HG03457 (cell line): ENCODE measurements around the gene CPZ.

Experiments used
- ATAC-seq: cut with Tn5 transposase; IDR thresholded peaks from one replicate; pipeline ENCODE4 v1.9.1; 2021; ENCODE audit warnings: moderate number of reproducible peaks; ENCODE audit not compliant: unreplicated experiment

The CPZ gene

DNA sequence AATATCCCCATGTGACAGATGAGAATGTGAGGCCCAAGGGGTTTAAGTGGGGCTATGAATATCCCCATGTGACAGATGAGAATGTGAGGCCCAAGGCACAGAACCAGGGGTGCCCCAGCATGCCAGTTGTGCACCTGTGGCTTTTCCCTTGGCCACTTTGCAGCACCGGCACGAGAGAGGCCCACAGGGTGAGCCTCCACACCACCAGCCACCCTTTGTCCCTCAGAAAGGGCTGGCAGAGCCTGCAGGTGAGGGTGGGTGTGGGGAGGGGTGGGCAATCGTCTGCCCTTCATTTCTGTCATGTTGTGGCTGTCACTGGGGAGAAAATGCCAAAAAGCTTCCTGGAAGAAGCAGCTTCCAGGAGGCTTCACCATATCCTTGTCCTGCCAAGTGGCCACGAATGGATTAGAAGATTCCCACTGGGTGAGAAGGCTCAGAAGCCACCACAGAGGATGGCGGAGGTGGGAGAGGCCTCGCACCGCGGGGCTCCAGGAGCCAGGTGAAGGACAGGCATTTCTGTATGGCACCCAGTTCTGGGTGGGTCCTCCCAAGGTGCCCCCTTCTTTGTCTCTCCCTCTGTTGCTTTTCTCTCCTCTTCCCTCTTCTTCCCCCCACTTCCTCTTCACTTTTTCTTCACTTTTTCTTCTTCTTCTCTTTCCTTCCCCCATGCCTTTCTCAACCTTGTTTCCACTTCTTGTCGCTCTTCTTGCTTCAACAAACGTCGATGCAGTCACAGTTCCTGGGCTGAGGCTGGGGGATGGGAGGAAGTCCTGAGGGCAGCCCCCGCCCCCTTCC, 12.8 kb upstream of the CPZ start:
- ATAC-seq: no peak

DNA sequence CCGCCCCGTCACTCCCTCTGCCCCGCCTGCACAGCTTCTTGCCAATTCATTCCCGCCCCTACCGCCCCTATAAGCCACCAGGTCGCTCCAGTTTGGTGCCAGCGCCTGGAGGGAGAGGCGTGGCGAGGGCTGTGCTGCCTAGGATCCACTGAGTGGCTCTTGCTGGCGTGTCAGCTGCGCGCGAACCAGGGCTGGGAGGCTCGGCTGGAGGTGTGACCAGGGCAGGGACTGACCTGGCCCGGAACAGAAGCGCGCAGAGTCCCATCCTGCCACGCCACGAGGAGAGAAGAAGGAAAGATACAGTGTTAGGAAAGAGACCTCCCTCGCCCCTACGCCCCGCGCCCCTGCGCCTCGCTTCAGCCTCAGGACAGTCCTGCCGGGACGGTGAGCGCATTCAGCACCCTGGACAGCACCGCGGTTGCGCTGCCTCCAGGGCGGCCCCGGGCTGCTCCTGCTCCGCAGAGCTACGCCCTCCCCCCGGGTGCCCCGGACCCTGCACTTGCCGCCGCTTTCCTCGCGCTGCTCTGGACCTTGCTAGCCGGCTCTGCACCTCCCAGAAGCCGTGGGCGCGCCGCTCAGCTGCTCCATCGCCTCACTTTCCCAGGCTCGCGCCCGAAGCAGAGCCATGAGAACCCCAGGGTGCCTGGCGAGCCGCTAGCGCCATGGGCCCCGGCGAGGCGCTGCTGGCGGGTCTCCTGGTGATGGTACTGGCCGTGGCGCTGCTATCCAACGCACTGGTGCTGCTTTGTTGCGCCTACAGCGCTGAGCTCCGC, 12.1 kb upstream of the CPZ start, which contains the start of gene GPR78:
TSS of gene GPR78 (plus strand) at position 72 of the 773 bp plus-strand sequence. CDS start at position 663, 591 bp downstream.
- ATAC-seq: no peak

- ATAC-seq: no peak
Observed at GRCh38 chr4:8581094-8581861, 11.3 kb upstream of the CPZ start.

- no peak for ATAC-seq
Observed at GRCh38 chr4:8582016-8582415, 10.5 kb upstream of the CPZ start.

DNA sequence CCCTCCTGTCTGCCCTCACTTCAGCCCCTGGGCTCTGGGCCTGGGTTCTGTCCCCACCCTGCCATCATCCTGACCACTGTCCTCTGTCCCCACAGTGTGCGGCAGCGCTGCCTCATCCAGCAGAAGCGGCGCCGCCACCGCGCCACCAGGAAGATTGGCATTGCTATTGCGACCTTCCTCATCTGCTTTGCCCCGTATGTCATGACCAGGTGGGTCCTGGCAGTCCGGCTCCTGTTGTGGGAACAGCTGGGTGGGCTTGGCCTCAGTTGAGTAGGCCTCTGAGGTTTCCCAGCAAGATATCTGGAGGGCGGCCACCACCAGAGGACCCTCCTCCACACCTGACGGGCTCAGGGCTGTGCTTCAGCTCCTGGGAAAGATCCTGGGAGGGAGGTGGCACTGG, 10.1 kb upstream of the CPZ start:
- ATAC-seq: no peak

DNA sequence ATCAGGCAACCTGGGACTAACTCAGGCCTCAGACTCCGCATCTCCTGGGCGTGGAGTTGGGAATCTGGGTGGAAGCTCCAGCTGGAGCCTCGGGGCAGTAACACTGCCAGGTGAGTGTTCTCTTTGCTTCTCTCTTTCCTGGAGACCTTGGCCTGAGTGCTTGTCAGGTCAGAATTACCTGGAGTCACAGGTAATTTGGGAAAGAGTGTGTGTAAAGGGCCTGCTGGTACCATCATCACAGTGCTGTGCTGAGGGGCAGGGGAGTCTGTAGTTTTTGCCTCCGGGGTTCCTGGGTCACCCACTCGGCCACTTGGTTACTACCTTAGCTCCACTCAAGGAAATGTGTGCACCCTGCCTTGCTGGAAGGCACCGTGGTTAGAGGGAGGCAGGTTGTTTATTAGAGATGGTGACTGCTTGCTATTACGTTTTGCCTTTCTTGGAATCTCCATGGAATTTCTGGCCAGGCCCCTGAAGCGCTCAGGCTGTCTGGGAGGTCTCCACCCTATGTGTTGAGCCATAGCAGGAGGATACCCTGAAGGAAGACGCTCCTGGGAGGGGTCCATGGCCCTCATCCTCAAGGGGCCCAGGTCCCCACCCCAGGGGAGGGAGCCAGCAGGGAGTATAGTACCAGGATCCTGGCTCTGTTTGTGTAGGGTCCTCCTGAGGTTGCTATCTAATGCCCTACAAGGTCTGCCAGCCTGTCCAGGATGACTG, 9.5 kb upstream of the CPZ start:
- no peak for ATAC-seq

DNA sequence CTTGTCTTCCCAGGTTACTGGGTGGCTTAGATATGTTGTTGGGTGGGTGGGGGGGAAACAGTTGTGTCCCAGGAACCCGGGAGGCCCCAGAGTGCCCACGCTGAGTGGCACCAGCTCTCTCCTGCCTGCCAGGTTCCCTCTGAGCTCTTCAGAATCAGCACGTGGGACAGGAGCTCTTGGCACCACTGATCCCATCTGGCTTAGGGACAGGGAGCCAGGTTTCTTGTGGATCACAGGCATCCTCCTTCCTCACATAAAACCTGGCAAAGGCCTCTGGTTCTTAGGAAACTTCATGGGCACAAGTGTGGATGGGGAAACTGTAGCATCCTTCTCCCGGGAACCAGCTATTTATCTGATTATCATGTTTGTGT, 8.9 kb upstream of the CPZ start:
- no peak for ATAC-seq

DNA sequence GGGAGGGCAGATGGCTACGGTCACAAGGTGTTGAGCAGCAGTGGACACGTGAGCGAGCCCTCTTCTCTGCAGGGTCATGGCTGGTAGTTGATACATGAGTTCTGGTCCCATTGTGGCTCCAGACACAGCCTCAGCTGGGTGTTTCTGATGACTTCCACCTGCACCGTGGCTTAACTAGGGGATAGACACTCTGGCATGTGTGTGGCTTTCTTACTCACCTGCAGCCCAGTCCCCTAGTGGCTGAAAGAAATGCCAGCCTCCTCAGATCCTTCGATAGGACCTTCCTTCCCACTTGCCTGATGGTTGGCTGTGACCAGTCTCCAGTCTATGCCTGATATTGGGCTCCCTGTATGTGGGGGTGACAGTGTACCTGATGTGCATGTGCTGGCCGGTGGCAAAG, 7.4 kb upstream of the CPZ start:
- ATAC-seq: no peak

DNA sequence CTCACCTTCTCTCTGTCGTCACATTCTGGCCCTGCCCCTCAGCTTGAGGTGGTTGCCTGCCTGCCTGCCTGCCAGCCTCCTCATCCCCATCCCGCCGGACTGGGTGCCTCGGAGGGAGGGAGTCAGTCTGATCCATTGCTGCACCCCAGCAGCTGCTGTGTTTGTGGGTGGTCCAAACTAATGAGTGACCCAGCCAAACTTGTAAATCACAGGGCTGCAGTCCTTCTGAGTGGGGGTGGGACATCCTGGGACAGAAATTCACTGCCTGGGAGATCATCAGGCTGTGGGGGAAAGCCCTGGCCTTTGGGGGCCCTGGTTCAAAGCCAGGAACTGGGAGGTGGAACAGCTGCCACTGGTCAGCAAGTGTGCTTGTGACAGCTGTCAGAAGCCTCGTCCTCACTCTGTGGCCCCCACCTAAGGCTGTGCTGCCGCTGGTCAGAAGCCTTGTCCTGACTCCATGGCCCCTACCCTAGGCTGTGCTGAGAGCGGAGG, 6.8 kb upstream of the CPZ start:
- ATAC-seq: no peak

DNA sequence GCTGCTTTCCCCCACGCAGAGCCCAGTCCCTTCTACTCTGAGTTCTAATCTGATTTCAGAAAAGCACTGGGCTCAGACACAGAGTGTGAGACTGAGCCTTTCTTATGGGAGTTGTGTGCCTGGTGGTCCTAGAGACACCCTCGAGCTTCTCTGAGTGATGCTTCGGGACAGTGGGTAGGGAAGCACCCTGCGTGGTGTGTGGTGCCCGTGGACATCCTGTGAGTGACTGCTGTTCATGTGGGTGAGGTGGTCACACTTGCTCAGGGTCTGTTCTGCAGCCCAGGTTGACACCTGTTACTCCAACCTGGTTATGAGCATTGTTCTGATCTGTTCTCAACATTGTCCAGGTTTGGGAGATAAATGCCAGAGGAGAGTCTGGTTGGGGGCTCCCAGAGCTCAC, 6.3 kb upstream of the CPZ start:
- no peak for ATAC-seq

GRCh38 chr4:8586671-8587468, 5.7 kb upstream of the CPZ start:
- ATAC-seq: no peak

- ATAC-seq: no peak
Observed at GRCh38 chr4:8587469-8588195, 4.9 kb upstream of the CPZ start.

GRCh38 chr4:8588196-8588470, 4.4 kb upstream of the CPZ start:
- no peak for ATAC-seq

DNA sequence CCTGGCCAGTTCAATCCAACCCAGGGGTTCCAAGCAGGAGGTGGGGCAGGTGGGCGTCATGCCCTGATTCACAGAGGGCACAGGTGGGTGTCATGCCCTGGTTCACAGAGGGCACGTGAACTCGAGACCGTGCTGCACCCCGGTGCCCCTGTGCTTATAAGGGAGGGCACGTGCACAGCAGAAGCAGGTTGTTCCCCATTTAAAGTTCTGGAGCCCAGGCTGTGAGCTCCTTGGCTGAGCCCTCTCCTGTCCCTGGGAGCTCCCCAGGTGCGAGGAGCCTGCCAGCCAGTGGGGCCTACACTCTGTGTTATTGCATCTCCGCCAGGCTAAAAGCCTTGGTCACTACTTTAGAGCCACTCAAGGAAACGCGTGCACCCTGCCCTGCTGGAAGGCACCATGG, 3.2 kb upstream of the CPZ start:
- no peak for ATAC-seq

DNA sequence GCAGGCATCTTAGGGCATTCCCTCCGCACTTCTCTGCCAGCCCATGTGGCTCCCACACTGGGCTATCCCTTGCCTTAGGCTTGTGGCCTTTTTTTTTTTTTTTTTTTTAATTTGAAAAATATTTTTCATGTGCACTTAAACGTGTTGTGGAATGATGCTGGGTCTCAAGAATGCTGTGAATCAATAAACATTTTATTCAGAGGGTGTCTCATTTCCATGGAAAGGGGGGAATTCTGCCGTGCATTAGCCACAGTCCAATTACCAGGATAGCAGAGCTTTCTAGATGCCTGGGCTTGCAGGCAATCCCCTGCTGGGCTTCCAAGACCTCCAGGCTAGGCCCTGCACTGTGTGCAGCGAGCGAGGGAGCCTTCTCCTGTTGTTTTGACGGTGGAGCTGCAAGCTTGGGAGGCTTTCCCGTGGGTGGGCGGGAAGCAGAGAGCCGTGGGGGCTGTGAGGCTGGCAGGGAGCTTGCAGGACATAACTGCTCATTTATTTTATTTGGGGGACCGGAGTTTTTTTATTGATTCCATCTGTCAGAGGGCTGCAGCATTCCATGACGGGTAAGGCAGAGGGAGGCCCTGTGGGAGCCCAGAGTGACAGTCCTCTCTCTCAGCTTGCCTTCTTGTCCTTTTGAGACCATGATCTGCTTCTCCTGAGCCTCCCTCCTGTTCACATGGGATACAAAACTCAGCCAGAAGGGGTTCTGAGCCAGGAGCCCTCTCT, 2.6 kb upstream of the CPZ start:
- ATAC-seq: no peak

DNA sequence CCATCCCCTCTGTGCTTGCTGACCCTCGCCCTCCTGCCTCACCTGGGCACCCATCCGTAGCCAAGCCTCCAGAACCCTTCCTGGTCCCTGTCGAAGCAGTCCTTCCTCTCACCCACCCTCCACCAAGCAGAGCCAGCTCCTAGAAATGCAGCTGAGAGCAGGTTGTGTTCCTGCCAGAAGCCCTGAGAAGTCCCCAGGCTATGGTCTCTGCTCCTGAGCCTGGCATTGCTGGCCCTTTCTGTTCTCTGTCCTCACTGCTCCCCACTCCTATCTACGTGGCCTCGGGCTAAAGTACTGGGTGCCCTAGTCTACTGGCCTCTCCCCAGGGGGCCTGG, 2.1 kb upstream of the CPZ start:
- ATAC-seq: no peak

DNA sequence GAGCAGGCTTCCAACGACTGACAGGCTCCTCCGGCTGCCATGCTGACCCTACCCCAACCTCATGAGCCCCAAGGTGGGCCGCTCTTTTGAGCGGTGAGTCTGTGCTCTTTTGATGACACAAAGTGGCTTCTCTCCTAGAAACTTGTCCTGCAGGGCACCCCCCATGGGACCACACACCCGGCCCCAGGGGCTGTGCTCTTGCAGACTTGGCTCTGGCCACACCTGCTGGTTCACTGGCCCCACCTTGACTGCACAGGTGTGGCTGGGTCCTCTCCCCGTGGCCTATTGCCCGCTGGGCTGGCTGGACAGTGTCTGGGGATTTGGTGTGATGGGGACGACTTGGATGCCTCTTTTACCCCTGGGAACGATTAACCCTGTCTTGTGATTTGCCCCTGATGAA, 1.5 kb upstream of the CPZ start:
- ATAC-seq: no peak

DNA sequence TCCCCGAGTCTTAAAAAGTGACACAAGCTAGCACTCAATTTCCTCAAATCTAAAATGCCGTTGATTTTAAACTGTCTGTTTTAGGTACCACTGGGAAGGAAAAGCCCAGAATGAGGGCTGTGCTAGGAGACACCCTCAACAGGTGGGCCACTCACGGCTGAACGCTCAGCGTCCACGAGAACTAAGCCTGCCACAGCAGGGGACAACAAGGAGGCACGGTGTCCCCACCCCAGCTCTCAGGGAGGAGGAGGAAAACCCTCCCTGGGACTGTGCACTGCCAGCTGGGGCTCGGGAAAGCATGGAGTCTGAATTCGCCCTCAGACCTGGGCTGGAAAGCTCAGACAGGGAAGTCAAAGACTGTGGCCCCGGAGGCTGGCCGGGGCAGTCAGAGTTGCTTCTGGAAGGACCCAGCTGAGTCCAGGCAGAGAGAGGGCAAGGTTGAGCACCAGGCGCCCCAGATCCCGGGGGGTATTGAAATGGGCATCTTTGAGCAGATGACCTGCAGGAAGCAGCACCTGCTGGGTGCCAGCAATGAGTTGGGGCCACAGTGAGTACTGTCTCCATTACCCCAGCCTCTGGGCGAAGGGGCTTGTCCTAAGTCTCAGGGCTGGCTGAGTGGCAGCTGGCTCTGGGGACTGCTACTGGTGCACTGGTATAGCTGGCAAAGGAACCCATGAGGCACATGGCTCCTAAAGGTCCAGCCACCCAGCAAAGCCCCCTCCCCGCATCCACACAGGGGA, 769 bp upstream of the CPZ start:
- no peak for ATAC-seq
